ENCODE results near the gene LHFPL3.

Gene LHFPL3

DNA sequence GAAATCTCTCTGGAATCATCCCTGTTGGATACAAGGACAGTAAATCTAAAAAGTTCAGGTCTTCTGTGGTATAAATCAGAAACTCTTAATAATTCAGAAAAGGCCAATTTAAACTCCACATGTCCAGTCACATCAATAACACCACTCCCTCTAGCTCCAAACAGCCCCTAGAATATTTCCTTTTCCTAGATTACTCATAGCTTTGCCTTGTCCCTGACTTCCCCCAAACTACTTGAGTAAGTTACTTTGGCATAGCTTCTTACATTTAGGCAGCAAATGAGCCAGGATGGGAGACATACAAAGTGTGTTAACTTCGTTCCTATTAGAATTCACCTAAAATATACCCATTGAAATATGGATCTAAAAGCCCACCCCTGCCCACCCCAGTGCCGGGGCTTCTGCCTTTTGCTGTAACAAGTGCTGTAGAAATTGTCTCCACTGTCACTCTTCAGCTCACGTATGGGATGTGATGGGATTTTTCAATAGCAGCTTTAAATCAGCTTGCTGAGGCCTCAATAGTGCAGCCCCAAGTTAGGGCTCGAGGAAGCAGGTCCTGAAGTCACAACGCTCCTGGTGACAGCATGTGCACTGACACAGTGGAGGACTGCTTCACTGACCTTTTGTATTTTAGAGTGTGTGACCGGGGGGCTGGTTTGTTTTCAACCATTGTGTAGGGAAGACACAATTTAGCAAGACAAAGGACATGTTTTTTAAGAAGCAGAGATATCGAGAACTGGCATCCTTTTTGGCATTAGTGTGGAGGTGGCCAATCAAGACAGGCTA, 467.4 kb downstream of the LHFPL3 start:
- H3K9me3 ChIP-seq (ENCODE audit: control insufficient read depth, low read length) = no peaks in the 10 kb centered on the region
- no peak overlapping the region for H3K27ac ChIP-seq (ENCODE audit: insufficient read depth, low read length, poor library complexity, severe bottlenecking)
- peaks cover 3% of the 10 kb centered on the region for H3K27me3 ChIP-seq (replicated peaks; ENCODE audit: control insufficient read depth, insufficient read depth, low read length, poor library complexity, severe bottlenecking)
- no peaks in the 10 kb centered on the region for H3K4me1 ChIP-seq (ENCODE audit: control insufficient read depth, insufficient read depth, low read length, poor library complexity, severe bottlenecking)
- H3K36me3 ChIP-seq (ENCODE audit: control insufficient read depth, insufficient read depth, low read length) = no peaks in the 10 kb centered on the region
- no peak overlapping the region for H3K4me3 ChIP-seq (ENCODE audit: insufficient read depth, low read depth, low read length, poor library complexity, severe bottlenecking)
- no peak for DNase-seq

DNA sequence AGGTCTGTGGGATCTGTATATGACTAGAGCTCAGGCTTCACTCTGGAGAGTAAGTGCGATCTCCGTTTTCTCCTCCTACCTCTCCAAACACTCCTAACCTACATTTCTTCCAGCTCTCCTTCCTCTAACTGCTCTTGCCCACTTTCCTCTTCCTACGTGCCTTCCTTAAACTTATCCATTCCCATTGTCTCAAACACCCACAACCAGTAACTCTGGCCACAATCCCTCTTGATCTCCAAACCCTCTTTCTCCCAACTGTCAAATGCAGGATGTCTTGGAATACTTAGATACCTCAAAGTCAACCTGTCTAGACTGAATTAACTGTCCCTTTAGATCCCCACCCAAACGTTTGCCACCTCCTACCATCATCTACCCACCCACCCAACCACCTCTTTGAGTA, 471.9 kb downstream of the LHFPL3 start:
- Histone ChIP-seq H3K27me3 (replicated peaks; ENCODE audit: control insufficient read depth, insufficient read depth, low read length, poor library complexity, severe bottlenecking) (peaks cover 5% of the 10 kb centered on the region), H3K27ac (ENCODE audit: insufficient read depth, low read length, poor library complexity, severe bottlenecking) (no peak overlapping the region), H3K36me3 (ENCODE audit: control insufficient read depth, insufficient read depth, low read length) (no peaks in the 10 kb centered on the region), H3K9me3 (ENCODE audit: control insufficient read depth, low read length) (no peaks in the 10 kb centered on the region), H3K4me3 (ENCODE audit: insufficient read depth, low read depth, low read length, poor library complexity, severe bottlenecking) (no peak overlapping the region), H3K4me1 (ENCODE audit: control insufficient read depth, insufficient read depth, low read length, poor library complexity, severe bottlenecking) (no peaks in the 10 kb centered on the region)
- DNase-seq = no peak

DNA sequence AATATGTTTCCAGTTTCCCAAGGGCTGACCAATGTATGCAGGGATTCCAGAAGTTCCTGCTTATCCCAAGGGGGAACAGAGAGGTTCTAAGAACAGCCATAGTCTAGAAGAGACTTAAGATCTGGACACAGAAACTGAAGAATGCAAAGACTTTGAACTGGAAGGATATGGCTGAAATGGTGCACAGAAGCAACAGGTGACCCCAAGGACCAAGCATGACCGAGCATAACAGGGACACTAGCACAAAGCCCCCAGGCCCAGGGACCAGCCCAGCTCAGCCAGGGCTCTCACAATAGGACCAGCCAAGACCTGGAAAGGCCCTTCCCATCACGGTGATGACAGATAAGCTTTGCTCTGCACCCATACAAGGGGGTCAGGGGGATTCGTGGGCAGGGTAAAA, 472.6 kb downstream of the LHFPL3 start:
- Histone ChIP-seq H3K4me3 (ENCODE audit: insufficient read depth, low read depth, low read length, poor library complexity, severe bottlenecking) (no peak overlapping the region), H3K36me3 (ENCODE audit: control insufficient read depth, insufficient read depth, low read length) (no peaks in the 10 kb centered on the region), H3K27me3 (replicated peaks; ENCODE audit: control insufficient read depth, insufficient read depth, low read length, poor library complexity, severe bottlenecking) (peaks cover 8% of the 10 kb centered on the region), H3K4me1 (ENCODE audit: control insufficient read depth, insufficient read depth, low read length, poor library complexity, severe bottlenecking) (no peaks in the 10 kb centered on the region), H3K9me3 (ENCODE audit: control insufficient read depth, low read length) (no peaks in the 10 kb centered on the region), H3K27ac (ENCODE audit: insufficient read depth, low read length, poor library complexity, severe bottlenecking) (no peak overlapping the region)
- DNase-seq = no peak

DNA sequence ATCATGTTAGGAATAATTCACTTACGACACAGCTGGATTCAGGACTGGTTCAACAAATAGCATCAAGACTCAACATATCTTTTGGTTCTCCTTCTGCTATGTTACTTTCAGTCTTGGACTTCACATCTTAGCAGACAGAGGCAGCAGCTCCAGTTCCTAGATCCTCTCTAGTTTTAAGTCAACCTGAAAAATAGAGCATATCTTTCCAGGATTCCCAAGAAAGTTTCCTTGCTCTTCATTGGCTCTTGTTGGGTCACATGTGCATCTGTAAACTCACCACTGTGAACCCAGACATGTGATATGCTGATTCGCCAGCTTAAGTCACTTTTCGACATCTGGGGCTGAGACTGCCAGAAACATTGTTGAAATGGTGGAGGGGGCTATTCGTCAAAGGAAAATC, 475.5 kb downstream of the LHFPL3 start:
- Histone ChIP-seq H3K9me3 (ENCODE audit: control insufficient read depth, low read length) (no peaks in the 10 kb centered on the region), H3K36me3 (ENCODE audit: control insufficient read depth, insufficient read depth, low read length) (no peaks in the 10 kb centered on the region), H3K4me3 (ENCODE audit: insufficient read depth, low read depth, low read length, poor library complexity, severe bottlenecking) (no peak overlapping the region), H3K27ac (ENCODE audit: insufficient read depth, low read length, poor library complexity, severe bottlenecking) (no peak overlapping the region), H3K27me3 (replicated peaks; ENCODE audit: control insufficient read depth, insufficient read depth, low read length, poor library complexity, severe bottlenecking) (peaks cover 8% of the 10 kb centered on the region), H3K4me1 (ENCODE audit: control insufficient read depth, insufficient read depth, low read length, poor library complexity, severe bottlenecking) (no peaks in the 10 kb centered on the region)
- no peak for DNase-seq

DNA sequence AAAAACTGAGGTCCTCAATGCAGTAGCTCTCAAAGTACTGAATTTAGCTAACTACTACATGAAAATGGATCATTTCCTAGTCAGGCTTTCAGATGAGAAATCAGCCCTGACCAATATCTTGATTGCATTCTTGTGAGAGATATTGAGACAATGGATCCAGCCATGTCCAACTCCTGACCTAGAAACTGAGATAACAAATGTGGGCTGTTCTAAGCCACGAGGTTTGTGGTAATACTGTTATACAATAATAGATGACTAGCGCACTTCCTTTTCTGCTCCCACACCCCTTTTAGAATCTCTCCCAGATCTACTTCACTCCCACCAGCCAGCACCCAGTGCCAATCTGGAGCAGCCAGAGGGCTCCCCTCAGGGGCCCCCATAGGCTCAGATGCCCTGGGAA, 476.3 kb downstream of the LHFPL3 start:
- H3K9me3 ChIP-seq (ENCODE audit: control insufficient read depth, low read length) = no peaks in the 10 kb centered on the region
- H3K4me1 ChIP-seq (ENCODE audit: control insufficient read depth, insufficient read depth, low read length, poor library complexity, severe bottlenecking) = no peaks in the 10 kb centered on the region
- no peak overlapping the region for H3K4me3 ChIP-seq (ENCODE audit: insufficient read depth, low read depth, low read length, poor library complexity, severe bottlenecking)
- H3K36me3 ChIP-seq (ENCODE audit: control insufficient read depth, insufficient read depth, low read length) = no peaks in the 10 kb centered on the region
- no peak overlapping the region for H3K27ac ChIP-seq (ENCODE audit: insufficient read depth, low read length, poor library complexity, severe bottlenecking)
- DNase-seq = no peak
- H3K27me3 ChIP-seq (replicated peaks; ENCODE audit: control insufficient read depth, insufficient read depth, low read length, poor library complexity, severe bottlenecking) = peaks cover 8% of the 10 kb centered on the region

DNA sequence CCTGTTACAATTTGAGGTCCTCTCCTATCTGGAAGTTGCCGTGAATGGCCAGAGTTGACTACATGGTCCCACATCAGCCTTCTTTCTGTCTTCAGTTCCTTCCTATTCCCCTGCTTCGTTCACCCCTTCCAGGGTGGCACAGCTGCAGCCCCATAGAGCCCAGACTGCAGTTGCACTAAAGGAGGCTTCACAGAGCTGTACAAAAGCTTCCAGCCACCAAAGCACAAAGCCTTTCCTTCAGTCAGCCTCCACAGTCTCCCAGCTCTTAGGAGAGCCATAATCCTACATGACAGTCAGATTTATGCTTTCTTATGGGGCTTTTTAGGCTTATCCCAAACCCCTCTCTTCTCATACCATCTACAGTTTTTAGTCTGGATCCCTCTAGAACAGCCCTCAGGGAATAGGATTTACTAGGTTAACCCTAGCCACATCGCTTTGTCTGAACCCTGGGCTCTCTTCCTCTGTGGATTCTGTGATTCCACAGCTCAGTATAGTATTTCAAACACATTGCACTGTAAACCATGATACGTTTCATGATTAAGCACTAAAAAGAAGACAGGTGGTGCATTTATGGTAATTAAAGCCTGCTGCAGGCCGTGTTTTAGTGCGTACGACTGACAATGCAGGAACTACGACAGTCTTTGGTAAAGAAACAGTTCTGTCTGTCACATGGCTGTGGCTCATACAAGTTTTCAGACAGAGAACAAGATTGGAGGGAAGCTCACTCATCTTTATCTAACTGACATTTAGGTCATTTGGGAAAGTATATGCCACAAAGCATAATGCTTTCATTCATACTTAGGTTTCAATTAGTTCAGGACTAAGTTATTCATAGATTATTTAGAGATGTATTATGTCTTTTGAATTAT, 477.3 kb downstream of the LHFPL3 start:
- Histone ChIP-seq H3K27ac (ENCODE audit: insufficient read depth, low read length, poor library complexity, severe bottlenecking) (no peak overlapping the region), H3K27me3 (replicated peaks; ENCODE audit: control insufficient read depth, insufficient read depth, low read length, poor library complexity, severe bottlenecking) (peaks cover 6% of the 10 kb centered on the region), H3K9me3 (ENCODE audit: control insufficient read depth, low read length) (no peaks in the 10 kb centered on the region), H3K36me3 (ENCODE audit: control insufficient read depth, insufficient read depth, low read length) (no peaks in the 10 kb centered on the region), H3K4me1 (ENCODE audit: control insufficient read depth, insufficient read depth, low read length, poor library complexity, severe bottlenecking) (no peaks in the 10 kb centered on the region), H3K4me3 (ENCODE audit: insufficient read depth, low read depth, low read length, poor library complexity, severe bottlenecking) (no peak overlapping the region)
- no peak for DNase-seq

DNA sequence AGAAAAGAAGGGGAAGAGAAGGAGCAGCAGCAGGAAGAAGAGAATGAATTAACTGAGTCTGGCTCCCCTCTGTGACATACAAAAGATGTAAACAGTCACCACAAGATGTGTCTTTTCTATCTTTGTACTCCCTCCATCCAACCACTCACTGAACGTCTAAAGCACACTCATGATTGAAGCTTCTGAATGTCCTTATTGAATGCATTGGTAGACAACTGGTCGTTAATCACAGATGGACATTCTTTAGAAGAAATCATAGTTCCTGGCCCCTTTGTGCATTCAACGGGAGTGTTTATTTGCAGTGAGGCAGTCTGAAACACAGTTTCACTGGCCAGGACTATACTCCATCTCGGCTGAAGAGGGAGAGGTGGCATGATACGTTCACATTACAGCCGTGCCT, 479.3 kb downstream of the LHFPL3 start:
- peaks cover 3% of the 10 kb centered on the region for H3K27me3 ChIP-seq (replicated peaks; ENCODE audit: control insufficient read depth, insufficient read depth, low read length, poor library complexity, severe bottlenecking)

DNA sequence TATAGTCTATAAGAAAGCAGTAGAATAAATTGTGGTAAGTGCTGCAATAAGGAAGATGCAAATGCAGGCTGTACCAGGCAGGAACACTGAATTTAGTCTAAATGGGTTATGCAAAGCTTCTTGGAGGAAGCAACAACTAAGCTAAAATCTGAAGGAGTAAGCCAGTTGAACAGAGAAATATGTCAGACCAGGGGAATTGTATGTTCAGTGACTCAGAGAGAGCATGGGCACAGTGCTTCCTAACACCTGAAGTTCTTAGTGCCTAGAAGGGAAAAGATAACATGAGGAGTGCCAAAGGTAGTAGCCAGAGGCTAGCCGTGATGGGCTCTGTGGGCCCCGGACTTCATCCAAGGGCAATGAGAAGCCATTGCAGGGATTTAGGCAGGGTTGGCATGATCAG, 481.5 kb downstream of the LHFPL3 start:
- Histone ChIP-seq H3K27me3 (replicated peaks; ENCODE audit: control insufficient read depth, insufficient read depth, low read length, poor library complexity, severe bottlenecking) (peaks cover 3% of the 10 kb centered on the region), H3K4me3 (ENCODE audit: insufficient read depth, low read depth, low read length, poor library complexity, severe bottlenecking) (no peak overlapping the region), H3K9me3 (ENCODE audit: control insufficient read depth, low read length) (no peaks in the 10 kb centered on the region), H3K36me3 (ENCODE audit: control insufficient read depth, insufficient read depth, low read length) (no peaks in the 10 kb centered on the region), H3K4me1 (ENCODE audit: control insufficient read depth, insufficient read depth, low read length, poor library complexity, severe bottlenecking) (no peaks in the 10 kb centered on the region), H3K27ac (ENCODE audit: insufficient read depth, low read length, poor library complexity, severe bottlenecking) (no peak overlapping the region)
- no peak for DNase-seq

More for the DNA sequence above, 479.3 kb downstream of the LHFPL3 start:
- no peak for DNase-seq
- H3K27ac ChIP-seq (ENCODE audit: insufficient read depth, low read length, poor library complexity, severe bottlenecking) = no peak overlapping the region
- no peaks in the 10 kb centered on the region for H3K9me3 ChIP-seq (ENCODE audit: control insufficient read depth, low read length)
- H3K4me1 ChIP-seq (ENCODE audit: control insufficient read depth, insufficient read depth, low read length, poor library complexity, severe bottlenecking) = no peaks in the 10 kb centered on the region
- H3K4me3 ChIP-seq (ENCODE audit: insufficient read depth, low read depth, low read length, poor library complexity, severe bottlenecking) = no peak overlapping the region
- no peaks in the 10 kb centered on the region for H3K36me3 ChIP-seq (ENCODE audit: control insufficient read depth, insufficient read depth, low read length)

DNA sequence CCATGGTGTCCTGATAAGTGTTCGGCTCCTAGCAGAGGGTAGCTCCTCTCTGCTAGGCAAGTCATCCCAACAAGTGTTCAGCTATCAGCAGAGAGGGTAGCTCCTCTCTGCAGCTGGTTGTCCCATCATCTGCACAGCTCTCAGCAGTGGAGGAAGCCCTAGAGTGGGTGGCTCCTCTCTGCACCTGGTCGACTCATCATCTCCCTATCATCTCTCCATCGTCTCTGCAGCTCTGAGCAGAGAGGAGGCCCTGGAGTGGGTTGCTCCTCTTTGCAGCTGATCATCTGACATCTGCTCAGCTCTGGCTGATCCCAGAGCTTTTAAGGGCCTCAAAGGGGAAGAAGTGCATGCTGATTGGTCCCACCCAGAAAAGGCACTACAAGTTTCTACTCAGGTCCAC, 485.7 kb downstream of the LHFPL3 start:
- H3K9me3 ChIP-seq (ENCODE audit: control insufficient read depth, low read length) = no peaks in the 10 kb centered on the region
- no peak for DNase-seq
- no peak overlapping the region for H3K4me3 ChIP-seq (ENCODE audit: insufficient read depth, low read depth, low read length, poor library complexity, severe bottlenecking)
- H3K36me3 ChIP-seq (ENCODE audit: control insufficient read depth, insufficient read depth, low read length) = no peaks in the 10 kb centered on the region
- no peak overlapping the region for H3K27ac ChIP-seq (ENCODE audit: insufficient read depth, low read length, poor library complexity, severe bottlenecking)
- no peaks in the 10 kb centered on the region for H3K4me1 ChIP-seq (ENCODE audit: control insufficient read depth, insufficient read depth, low read length, poor library complexity, severe bottlenecking)
- no peaks in the 10 kb centered on the region for H3K27me3 ChIP-seq (replicated peaks; ENCODE audit: control insufficient read depth, insufficient read depth, low read length, poor library complexity, severe bottlenecking)

Data from effector memory CD4-positive, alpha-beta T cell (primary cell).